Fibroblast of the aortic adventitia (primary cell): ENCODE data around the gene CISTR. TPM values are rescaled to one million over a fixed set of nuclear protein-coding genes. Genes with fewer than 3 reads are reported as not detected.
"Not testable (repeated sequence)": the region's sequence is repeated elsewhere in the genome, so short reads cannot be mapped to it uniquely, and the experiment has no call there.

Source experiments
- DNase-seq: peaks from one replicate; pipeline ENCODE4 v3.0.0-alpha.2; 2010; ENCODE audit warnings: low read depth
- H3K4me3 ChIP-seq: 2 replicates; pipeline ENCODE4 v1.5.1; 2011; ENCODE audit warnings: low read depth, mild to moderate bottlenecking, control low read depth, low read length, moderate library complexity
- total RNA-seq: library from RNA; depleted of rRNA; stranded (reverse); fragments of >200 nt; gene quantifications from 2 replicates; pipeline ENCODE4 v1.2.3, GENCODE V29; 2012; ENCODE audit warnings: low replicate concordance
- TF ChIP-seq, protein P1 (sequence below): IDR thresholded peaks from 2 replicates; pipeline ENCODE4 v1.5.1; 2011; ENCODE audit warnings: mild to moderate bottlenecking, low read length, control low read depth, inconsistent platforms; ENCODE audit not compliant: insufficient read depth

CISTR gene
- total RNA-seq, 1 donor: not detected

- no peak overlapping the region for H3K4me3 ChIP-seq
- no peak for DNase-seq
- TF ChIP-seq, protein P1, sequence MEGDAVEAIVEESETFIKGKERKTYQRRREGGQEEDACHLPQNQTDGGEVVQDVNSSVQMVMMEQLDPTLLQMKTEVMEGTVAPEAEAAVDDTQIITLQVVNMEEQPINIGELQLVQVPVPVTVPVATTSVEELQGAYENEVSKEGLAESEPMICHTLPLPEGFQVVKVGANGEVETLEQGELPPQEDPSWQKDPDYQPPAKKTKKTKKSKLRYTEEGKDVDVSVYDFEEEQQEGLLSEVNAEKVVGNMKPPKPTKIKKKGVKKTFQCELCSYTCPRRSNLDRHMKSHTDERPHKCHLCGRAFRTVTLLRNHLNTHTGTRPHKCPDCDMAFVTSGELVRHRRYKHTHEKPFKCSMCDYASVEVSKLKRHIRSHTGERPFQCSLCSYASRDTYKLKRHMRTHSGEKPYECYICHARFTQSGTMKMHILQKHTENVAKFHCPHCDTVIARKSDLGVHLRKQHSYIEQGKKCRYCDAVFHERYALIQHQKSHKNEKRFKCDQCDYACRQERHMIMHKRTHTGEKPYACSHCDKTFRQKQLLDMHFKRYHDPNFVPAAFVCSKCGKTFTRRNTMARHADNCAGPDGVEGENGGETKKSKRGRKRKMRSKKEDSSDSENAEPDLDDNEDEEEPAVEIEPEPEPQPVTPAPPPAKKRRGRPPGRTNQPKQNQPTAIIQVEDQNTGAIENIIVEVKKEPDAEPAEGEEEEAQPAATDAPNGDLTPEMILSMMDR: no peak
These were observed 37.1 kb upstream of the CISTR start for GRCh38 chr12:53788892-53789291.

DNA sequence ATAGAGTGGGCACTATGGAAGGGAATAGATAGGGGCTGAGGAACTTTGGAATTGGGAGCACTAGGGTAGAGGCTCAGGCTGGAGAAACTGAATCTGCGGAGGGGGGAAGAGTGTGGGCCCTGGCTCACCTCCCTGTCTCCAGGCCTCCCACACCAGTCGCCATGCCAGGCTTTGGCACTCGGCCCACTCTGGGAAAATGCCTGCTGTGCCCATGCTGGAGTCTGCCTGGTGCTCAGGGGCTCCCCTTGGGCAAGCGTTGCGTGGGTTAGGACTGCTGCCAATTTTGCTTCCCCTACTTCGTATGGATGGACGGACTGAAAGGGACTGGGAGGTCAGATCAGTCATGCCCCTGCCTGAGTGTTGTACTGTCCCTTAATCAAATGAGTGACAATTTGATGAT, 34.6 kb upstream of the CISTR start:
- TF ChIP-seq, protein P1: no peak
- no peak for DNase-seq
- H3K4me3 ChIP-seq: no peak overlapping the region

DNA sequence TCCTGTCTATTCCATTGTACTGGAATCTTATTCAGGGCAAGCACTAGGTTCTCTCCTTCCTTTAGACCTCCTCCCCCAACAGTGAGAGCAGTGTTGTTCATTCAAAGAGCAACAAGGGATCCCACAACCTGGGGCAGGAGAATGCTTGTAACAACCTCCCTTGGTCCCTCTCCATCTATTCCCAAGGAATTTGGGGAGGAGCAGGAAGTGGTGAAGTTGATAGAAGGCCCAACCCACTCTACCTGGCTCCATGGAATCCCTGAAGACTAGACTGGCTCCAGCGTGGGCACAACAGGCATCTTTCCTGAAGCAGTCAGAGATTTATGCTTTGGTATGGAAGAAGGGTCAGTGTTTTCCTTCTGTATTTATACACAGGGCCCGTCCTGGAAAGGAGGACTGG, 33.4 kb upstream of the CISTR start:
- H3K4me3 ChIP-seq: no peak overlapping the region
- DNase-seq: no peak
- TF ChIP-seq, protein P1: no peak

DNA sequence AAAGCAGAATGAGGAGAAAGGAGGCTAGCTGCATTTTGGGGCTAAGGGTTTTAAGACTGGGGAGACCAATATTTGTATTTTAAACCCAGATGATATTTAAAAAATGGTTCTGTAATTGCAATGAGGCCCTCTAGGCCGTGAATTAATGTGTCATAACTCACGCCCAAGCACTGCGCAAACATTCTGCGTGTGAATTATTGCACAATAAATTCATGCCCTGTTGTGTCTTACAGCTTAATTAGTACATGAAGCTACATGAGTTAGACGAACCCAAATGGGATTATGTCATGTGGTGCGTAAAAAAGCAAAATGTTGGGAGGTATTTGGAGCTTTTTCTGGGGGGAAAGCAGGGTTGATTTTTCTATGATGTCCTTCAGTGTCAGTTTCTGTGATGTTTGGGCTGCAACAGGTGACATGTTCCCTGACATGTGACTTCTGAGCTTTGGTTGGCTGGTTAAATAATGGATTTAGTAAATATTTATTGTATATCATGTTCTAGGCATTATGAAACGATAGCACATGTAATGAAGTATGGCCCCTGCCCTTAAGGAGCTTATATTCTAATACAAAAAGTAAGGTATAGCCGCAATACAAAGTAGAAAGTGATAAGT, 30.4 kb upstream of the CISTR start:
- H3K4me3 ChIP-seq: no peak overlapping the region
- DNase-seq: no peak
- TF ChIP-seq, protein P1: no peak

GRCh38 chr12:53781228-53781801, 29.5 kb upstream of the CISTR start:
- TF ChIP-seq, protein P1: no peak
- no peak for DNase-seq
- H3K4me3 ChIP-seq: no peak overlapping the region

- TF ChIP-seq, protein P1: no peak
- DNase-seq: no peak
- H3K4me3 ChIP-seq: no peak overlapping the region
These were observed 28.5 kb upstream of the CISTR start for GRCh38 chr12:53780323-53780722.

GRCh38 chr12:53779679-53780078, 27.9 kb upstream of the CISTR start:
- H3K4me3 ChIP-seq: not testable (repeated sequence)

More at GRCh38 chr12:53779679-53780078, 27.9 kb upstream of the CISTR start:
- not testable (repeated sequence) for DNase-seq
